C4-2B (cell line): ENCODE results near the gene DHX16.

ENCODE experiments used
- H3K27ac ChIP-seq: fragments of 450-650 bp; 2 replicates; pipeline ENCODE4 v1.5.1; 2017
- CTCF ChIP-seq: fragments of 450-650 bp; conservative IDR thresholded peaks from 2 replicates; pipeline ENCODE4 v1.5.1; 2017; ENCODE audit warnings: mild to moderate bottlenecking
- ZFX ChIP-seq: fragments of 450-650 bp; IDR thresholded peaks from 2 replicates; pipeline ENCODE4 v1.6.1; 2017

DHX16 gene

GRCh38 chr6:30686009-30686907, 13.5 kb upstream of the DHX16 start, which contains the start of gene PPP1R18:
Gene PPP1R18 (minus strand): TSS chr6:30686645. CDS start chr6:30686018, 627 bp downstream.
- H3K27ac ChIP-seq, result peak within 1 kb of the TSS; percentile 65
- no peak for TF ChIP-seq CTCF
- no peak for TF ChIP-seq ZFX

GRCh38 chr6:30685157-30686008, 12.6 kb upstream of the DHX16 start:
- TF ChIP-seq CTCF, result no peak
- H3K27ac ChIP-seq, result no peak overlapping the region

GRCh38 chr6:30684386-30685156, 11.8 kb upstream of the DHX16 start:
- no peak for TF ChIP-seq ZFX
- TF ChIP-seq CTCF, result no peak
- no peak overlapping the region for H3K27ac ChIP-seq

- no peak overlapping the region for H3K27ac ChIP-seq
- no peak for TF ChIP-seq CTCF
- no peak for TF ChIP-seq ZFX
Measured at GRCh38 chr6:30683980-30684338, 11.2 kb upstream of the DHX16 start.

GRCh38 chr6:30683183-30683979, 10.6 kb upstream of the DHX16 start:
- TF ChIP-seq ZFX, result no peak
- no peak overlapping the region for H3K27ac ChIP-seq

- no peak for TF ChIP-seq ZFX
- no peak overlapping the region for H3K27ac ChIP-seq
Measured at GRCh38 chr6:30682143-30683117, 9.6 kb upstream of the DHX16 start.

GRCh38 chr6:30681766-30682142, 8.9 kb upstream of the DHX16 start:
- no peak for TF ChIP-seq ZFX
- TF ChIP-seq CTCF, result no peak
- H3K27ac ChIP-seq, result no peak overlapping the region
